Pons (tissue), 1 donor: ENCODE measurements around the gene ZG16.
"Not testable (repeated sequence)": the region's sequence is repeated elsewhere in the genome, so short reads cannot be mapped to it uniquely, and the experiment has no call there.

Experiments used
- DNase-seq: peaks from one replicate; pipeline ENCODE4 v3.0.0-alpha.2; 2016; ENCODE audit warnings: low spot score

The ZG16 gene

GRCh38 chr16:29777576-29778350 is at the start of gene ZG16:
Gene ZG16, plus strand, starts transcription at chr16:29778256. Its CDS starts 1,011 bp downstream, at chr16:29779267.
- no peak for DNase-seq

GRCh38 chr16:29729116-29729521 is 48.9 kb upstream of the ZG16 start:
- DNase-seq, result peak; percentile 40

- no peak for DNase-seq
These were observed 47.4 kb upstream of the ZG16 start for GRCh38 chr16:29730649-29731048.

- not testable (repeated sequence) for DNase-seq
These were observed 46.1 kb upstream of the ZG16 start for GRCh38 chr16:29731768-29732601.

- no peak for DNase-seq
These were observed 43.3 kb upstream of the ZG16 start for GRCh38 chr16:29734786-29735185.

- DNase-seq, result no peak
These were observed 41.9 kb upstream of the ZG16 start for GRCh38 chr16:29736112-29736511.

GRCh38 chr16:29736764-29737163 is 41.3 kb upstream of the ZG16 start:
- no peak for DNase-seq

GRCh38 chr16:29737713-29738112 is 40.3 kb upstream of the ZG16 start:
- DNase-seq, result no peak

- DNase-seq, result no peak
These were observed 39.5 kb upstream of the ZG16 start for GRCh38 chr16:29738514-29738913.

GRCh38 chr16:29739927-29740629 is 38.0 kb upstream of the ZG16 start:
- DNase-seq, result not testable (repeated sequence)

- DNase-seq, result not testable (repeated sequence)
These were observed 37.4 kb upstream of the ZG16 start for GRCh38 chr16:29740630-29741015.

GRCh38 chr16:29742683-29743275 is 35.3 kb upstream of the ZG16 start:
- DNase-seq, result no peak

- DNase-seq, result no peak
These were observed 34.6 kb upstream of the ZG16 start for GRCh38 chr16:29743475-29743826.

GRCh38 chr16:29743827-29744531 is 34.1 kb upstream of the ZG16 start:
- DNase-seq, result no peak

- no peak for DNase-seq
These were observed 33.4 kb upstream of the ZG16 start for GRCh38 chr16:29744541-29745101.

- peak; percentile 4 for DNase-seq
These were observed 32.8 kb upstream of the ZG16 start for GRCh38 chr16:29745121-29745852.

- DNase-seq, result peak; percentile 59
These were observed 32.2 kb upstream of the ZG16 start, which contains the start of gene C16orf54 for GRCh38 chr16:29745853-29746345. Gene C16orf54, minus strand, starts transcription at chr16:29745990. Its CDS starts 1,039 bp downstream, at chr16:29744951.

- not testable (repeated sequence) for DNase-seq
These were observed 31.5 kb upstream of the ZG16 start for GRCh38 chr16:29746518-29746917.

- no peak for DNase-seq
These were observed 29.9 kb upstream of the ZG16 start for GRCh38 chr16:29747947-29748759.
